K562 (cell line): ENCODE results near the gene RCSD1. TPM values are rescaled to one million over a fixed set of nuclear protein-coding genes. Genes with fewer than 3 reads are reported as not detected.

Source experiments
- ATF1 ChIP-seq, 2 experiments: fragments of 450-650 bp in 1 of 2; IDR thresholded peaks; 2 replicates each; pipeline ENCODE4 v1.6.1; 2016; ENCODE audit warnings: missing compliant biosample characterization in 1 of 2, missing genetic modification characterization in 1 of 2
- BCOR ChIP-seq: fragments of 450-650 bp; IDR thresholded peaks from 2 replicates; pipeline ENCODE4 v1.6.1; 2016
- CAMTA2 ChIP-seq: fragments of 250-450 bp; sonication (Bioruptor Pico); conservative IDR thresholded peaks from 2 replicates; pipeline ENCODE4 v1.5.1; 2022
- CBX8 ChIP-seq: fragments of 200-600 bp; sonication (generic); IDR thresholded peaks from 2 replicates; pipeline ENCODE4 v1.6.1; 2012; ENCODE audit warnings: borderline replicate concordance, mixed run types, low read depth, mild to moderate bottlenecking, moderate library complexity, mixed read lengths, low read length, control low read depth, inconsistent platforms; ENCODE audit not compliant: poor library complexity, severe bottlenecking; ENCODE audit errors: extremely low read depth
- CGGBP1 ChIP-seq: fragments of 250-450 bp; sonication (Bioruptor Pico); IDR thresholded peaks from 2 replicates; pipeline ENCODE4 v1.9.0; 2021; ENCODE audit warnings: mild to moderate bottlenecking
- CXXC5 ChIP-seq: fragments of 250-450 bp; sonication (Bioruptor Pico); IDR thresholded peaks from 2 replicates; pipeline ENCODE4 v1.8.0; 2022; ENCODE audit warnings: inconsistent platforms, mild to moderate bottlenecking, moderate library complexity
- ETV5 ChIP-seq: sonication (generic); formaldehyde crosslinking; IDR thresholded peaks from 2 replicates; pipeline ENCODE4 v1.4.0; 2020; ENCODE audit warnings: low read depth, mild to moderate bottlenecking, missing genetic modification reagents
- FUS ChIP-seq: fragments of 200-400 bp; formaldehyde crosslinking; optimal IDR thresholded peaks from 2 replicates; pipeline ENCODE3; 2017; ENCODE audit warnings: low read depth, low read length
- GTF2F1 ChIP-seq: IDR thresholded peaks from 2 replicates; pipeline ENCODE4 v1.6.1; 2011; ENCODE audit warnings: low read depth, low read length, improper control_type of control experiment
- KLF10 ChIP-seq: fragments of 250-450 bp; sonication (Bioruptor Pico); IDR thresholded peaks from 2 replicates; pipeline ENCODE4 v1.6.1; 2021; ENCODE audit warnings: matching md5 sums
- KLF13 ChIP-seq: fragments of 450-650 bp; IDR thresholded peaks from 2 replicates; pipeline ENCODE4 v1.6.1; 2016; ENCODE audit warnings: missing genetic modification characterization, low read depth, mild to moderate bottlenecking, missing compliant biosample characterization, moderate library complexity, borderline replicate concordance
- LARP7 ChIP-seq: fragments of 450-650 bp; IDR thresholded peaks from 2 replicates; pipeline ENCODE4 v1.6.1; 2016
- MTA2 ChIP-seq: fragments of 450-650 bp; IDR thresholded peaks from 2 replicates; pipeline ENCODE4 v1.6.1; 2016; ENCODE audit warnings: low read depth
- NCOA1 ChIP-seq: fragments of 450-650 bp; IDR thresholded peaks from 2 replicates; pipeline ENCODE4 v1.6.1; 2016; ENCODE audit warnings: low read depth
- NR0B1 ChIP-seq: fragments of 450-650 bp; IDR thresholded peaks from one replicate; pipeline ENCODE4 v1.6.1; 2018; ENCODE audit warnings: mild to moderate bottlenecking, moderate library complexity; ENCODE audit not compliant: partially characterized antibody
- PTTG1 ChIP-seq: fragments of 450-650 bp; IDR thresholded peaks from 2 replicates; pipeline ENCODE4 v1.6.1; 2016; ENCODE audit warnings: low read depth, mild to moderate bottlenecking, missing genetic modification characterization, missing compliant biosample characterization
- RCOR1 ChIP-seq, 2 experiments: IDR thresholded peaks; 2 replicates each; pipeline ENCODE4 v1.6.1; 2012; ENCODE audit warnings: low read depth in 2 of 2, low read length in 2 of 2, borderline replicate concordance in 1 of 2, improper control_type of control experiment in 1 of 2
- TAF1 ChIP-seq: IDR thresholded peaks from 2 replicates; pipeline ENCODE4 v1.6.1; 2011; ENCODE audit warnings: mild to moderate bottlenecking, low read length, moderate library complexity; ENCODE audit not compliant: insufficient read depth, control insufficient read depth, severe bottlenecking; ENCODE audit errors: extremely low read depth
- TAF7 ChIP-seq: fragments of 450-650 bp; IDR thresholded peaks from 2 replicates; pipeline ENCODE4 v1.6.1; 2016; ENCODE audit warnings: missing genetic modification characterization, missing compliant biosample characterization
- TGIF2 ChIP-seq: sonication (generic); formaldehyde crosslinking; IDR thresholded peaks from 2 replicates; pipeline ENCODE4 v1.8.1; 2022; ENCODE audit warnings: mild to moderate bottlenecking, missing genetic modification reagents, moderate library complexity
- THAP7 ChIP-seq: fragments of 250-450 bp; sonication (Bioruptor Pico); IDR thresholded peaks from 2 replicates; pipeline ENCODE4 v1.5.0; 2021
- ZBTB1 ChIP-seq: sonication (generic); formaldehyde crosslinking; IDR thresholded peaks from 2 replicates; pipeline ENCODE4 v1.8.1; 2023; ENCODE audit warnings: missing genetic modification reagents, low read depth, mild to moderate bottlenecking, borderline replicate concordance
- ZNF280A ChIP-seq: fragments of 450-650 bp; IDR thresholded peaks from 2 replicates; pipeline ENCODE4 v1.6.1; 2018; ENCODE audit warnings: mild to moderate bottlenecking, low read depth; ENCODE audit not compliant: partially characterized antibody
- ZNF589 ChIP-seq: fragments of 200-800 bp; sonication (Bioruptor generic); IDR thresholded peaks from 2 replicates; pipeline ENCODE4 v1.6.1; 2016; ENCODE audit warnings: low read depth, missing genetic modification characterization, missing compliant biosample characterization
- ZNF644 ChIP-seq: fragments of 200-800 bp; sonication (Bioruptor generic); IDR thresholded peaks from 2 replicates; pipeline ENCODE4 v1.6.1; 2016; ENCODE audit warnings: low read depth, missing genetic modification characterization, missing compliant biosample characterization
- polyA plus RNA-seq, 8 experiments: library from polyadenylated mRNA; depleted of rRNA in 4 of 8; stranded (reverse) in 5 of 8; unstranded in 3 of 8; fragments of >200 nt; fragmentation: Nextera tagmentation in 2 of 8; fragmentation: Illumina TruSeq in 1 of 8; extraction: Ambion mirVana in 2 of 8; extraction: Trizol in 1 of 8; gene quantifications; 2 replicates each; pipeline versions ENCODE4 v1.2.1 to v1.2.3, GENCODE V29; 2011 to 2014; ENCODE audit warnings: inconsistent platforms in 1 of 8, missing spikeins in 1 of 8
- total RNA-seq, 7 experiments: library from RNA; depleted of rRNA in 6 of 7; stranded (reverse); fragments of >200 nt in 6 of 7; fragmentation: Illumina TruSeq in 2 of 7; extraction: Trizol in 2 of 7; gene quantifications; 2 replicates each; pipeline versions ENCODE4 v1.2.1 to v1.2.3, GENCODE V29; 2011 to 2021; ENCODE audit warnings: low replicate concordance in 1 of 7

Gene RCSD1
- total and polyA plus RNA-seq, 9 of the 15 experiments (the other 6 are each of a cell fraction or from before 2014, with no cell fraction given) = 7.8 to 69.8 (median 45.3) TPM

- no peak for TF ChIP-seq ZNF280A
- no peak for TF ChIP-seq PTTG1 (tag)
- TF ChIP-seq TAF7 = peak; percentile 60
- TF ChIP-seq KLF13 (tag) = 0 out of 2 replicates have a peak, but pooled peaks have one; percentile 9
- peak; percentile 96 for TF ChIP-seq CXXC5 (CRISPR knock-in tag)
- TF ChIP-seq ATF1 (CRISPR knock-in tag; IDR thresholded peaks at IDR 0.05) = no peak
- peak; percentile 83 for TF ChIP-seq ATF1 (tag; IDR thresholded peaks at IDR 0.05)
- TF ChIP-seq TGIF2 (CRISPR knock-in tag) = no peak; the same call in 1 of the 2 replicates
- no peak for TF ChIP-seq CGGBP1 (CRISPR knock-in tag)
- peak; percentile 97; the same call in 1 of the 2 replicates for TF ChIP-seq LARP7
- TF ChIP-seq GTF2F1 = no peak
- no peak for TF ChIP-seq KLF10 (CRISPR knock-in tag)
- TF ChIP-seq TAF1 = no peak
- TF ChIP-seq ZBTB1 = peak; percentile 68; the same call in 1 of the 2 replicates
- peak; percentile 71 for TF ChIP-seq BCOR
- peak; percentile 29; the same call in 1 of the 2 replicates for TF ChIP-seq ZNF644
- TF ChIP-seq ZNF589 = no peak; the same call in 1 of the 2 replicates
- TF ChIP-seq NCOA1 = peak; percentile 43
- TF ChIP-seq THAP7 (CRISPR knock-in tag) = no peak; the same call in 1 of the 2 replicates
- no peak for TF ChIP-seq CBX8
- TF ChIP-seq CAMTA2 = 0 out of 2 replicates have a peak, but pooled peaks have one; percentile 65
- no peak; the same call in 1 of the 2 replicates for TF ChIP-seq MTA2
- TF ChIP-seq FUS = no peak
- TF ChIP-seq ETV5 (CRISPR knock-in tag) = peak; percentile 99
- peak in 1 of 2 experiments; percentile 62; a peak in 3 of 4 replicates for TF ChIP-seq RCOR1 (IDR thresholded peaks at IDR 0.05; ENCODE audit: borderline replicate concordance in 1 of 2, low read depth in 2 of 2, low read length in 2 of 2)
- no peak for TF ChIP-seq NR0B1
Measured at GRCh38 chr1:167714439-167715156, 84.6 kb downstream of the RCSD1 start (continued).
